ENCODE measurements around the gene GRAMD1A. TPM values are rescaled to one million over a fixed set of nuclear protein-coding genes. Genes with fewer than 3 reads are reported as not detected.
"Not testable (repeated sequence)": the region's sequence is repeated elsewhere in the genome, so short reads cannot be mapped to it uniquely, and the experiment has no call there.

Gene GRAMD1A
- total and polyA plus RNA-seq, 5 donors = 27.9 to 37.4 (median 32.3) TPM

GRCh38 chr19:35022460-35022859 is 22.3 kb downstream of the GRAMD1A start:
- H3K9me3 ChIP-seq (ENCODE audit: control insufficient read depth, low read length) = no peaks in the 10 kb centered on the region
- intact Hi-C loops (cut with DNase I) = no loop called here
- WGBS = 79% methylated on average over 14 of the region's 14 CpGs
- ATAC-seq = peak in 1 of 2 donors; percentile 2
- no peak overlapping the region for H3K27ac ChIP-seq (ENCODE audit: low read length)
- no peaks in the 10 kb centered on the region for H3K27me3 ChIP-seq (ENCODE audit: control insufficient read depth, insufficient read depth)
- H3K4me1 ChIP-seq (ENCODE audit: control insufficient read depth, insufficient read depth, low read length) = no peaks in the 10 kb centered on the region
- no peak overlapping the region for H3K4me3 ChIP-seq (ENCODE audit: low read length)
- DNase-seq = no peak

- DNase-seq = peak in 2 of 3 donors; percentile 57 to 73
- Histone ChIP-seq H3K4me1 (ENCODE audit: control insufficient read depth, insufficient read depth, low read length) (no peaks in the 10 kb centered on the region), H3K27me3 (ENCODE audit: control insufficient read depth, insufficient read depth) (no peaks in the 10 kb centered on the region), H3K9me3 (ENCODE audit: control insufficient read depth, low read length) (no peaks in the 10 kb centered on the region), H3K4me3 (ENCODE audit: low read length) (no peak overlapping the region), H3K27ac (ENCODE audit: low read length) (no peak overlapping the region)
- intact Hi-C loops (cut with DNase I) = no loop called here
- ATAC-seq = no peak
- WGBS = 83% methylated on average over 19 of the region's 19 CpGs
Measured at GRCh38 chr19:35023428-35023827, 23.3 kb downstream of the GRAMD1A start.

- no peak overlapping the region for H3K27ac ChIP-seq (ENCODE audit: low read length)
- whole genome bisulfite sequencing = 75% methylated on average over 6 of the region's 6 CpGs
- no peak for DNase-seq
Measured at GRCh38 chr19:35024095-35024494, 24.0 kb downstream of the GRAMD1A start.

GRCh38 chr19:35025969-35026368 is 25.8 kb downstream of the GRAMD1A start:
- peaks cover 2% of the 10 kb centered on the region for H3K4me1 ChIP-seq (ENCODE audit: control insufficient read depth, insufficient read depth, low read length)
- H3K27ac ChIP-seq (ENCODE audit: low read length) = no peak overlapping the region
- DNase-seq (peak in 2 of 3 donors; percentile 39 to 45), ATAC-seq (no peak)
- no peaks in the 10 kb centered on the region for H3K27me3 ChIP-seq (ENCODE audit: control insufficient read depth, insufficient read depth)
- intact Hi-C loops (cut with DNase I) = no loop called here
- H3K4me3 ChIP-seq (ENCODE audit: low read length) = no peak overlapping the region
- H3K9me3 ChIP-seq (ENCODE audit: control insufficient read depth, low read length) = no peaks in the 10 kb centered on the region
- 88% methylated on average over 21 of the region's 21 CpGs for WGBS

More at GRCh38 chr19:35024095-35024494, 24.0 kb downstream of the GRAMD1A start:
- H3K4me3 ChIP-seq (ENCODE audit: low read length) = no peak overlapping the region
- no peaks in the 10 kb centered on the region for H3K4me1 ChIP-seq (ENCODE audit: control insufficient read depth, insufficient read depth, low read length)
- H3K27me3 ChIP-seq (ENCODE audit: control insufficient read depth, insufficient read depth) = no peaks in the 10 kb centered on the region
- no peak for ATAC-seq
- no peaks in the 10 kb centered on the region for H3K9me3 ChIP-seq (ENCODE audit: control insufficient read depth, low read length)
- intact Hi-C loops (cut with DNase I) = no loop called here

GRCh38 chr19:35026418-35026817 is 26.3 kb downstream of the GRAMD1A start:
- no peak for ATAC-seq
- H3K4me3 ChIP-seq (ENCODE audit: low read length) = no peak overlapping the region
- no peak for DNase-seq
- WGBS = 76% methylated on average over 6 of the region's 6 CpGs
- intact Hi-C loops (cut with DNase I) = no loop called here
- H3K4me1 ChIP-seq (ENCODE audit: control insufficient read depth, insufficient read depth, low read length) = peaks cover 2% of the 10 kb centered on the region
- no peak overlapping the region for H3K27ac ChIP-seq (ENCODE audit: low read length)
- no peaks in the 10 kb centered on the region for H3K9me3 ChIP-seq (ENCODE audit: control insufficient read depth, low read length)
- no peaks in the 10 kb centered on the region for H3K27me3 ChIP-seq (ENCODE audit: control insufficient read depth, insufficient read depth)

GRCh38 chr19:35027009-35027408 is 26.9 kb downstream of the GRAMD1A start:
- no peaks in the 10 kb centered on the region for H3K27me3 ChIP-seq (ENCODE audit: control insufficient read depth, insufficient read depth)
- WGBS = 87% methylated on average over 8 of the region's 8 CpGs

GRCh38 chr19:35027851-35028599 is 27.9 kb downstream of the GRAMD1A start:
- H3K27ac ChIP-seq (ENCODE audit: low read length) = peak overlapping the region; percentile 12
- intact Hi-C loops (cut with DNase I) = no loop called here
- peak; percentile 29 to 35 for ATAC-seq
- peaks cover 2% of the 10 kb centered on the region for H3K4me1 ChIP-seq (ENCODE audit: control insufficient read depth, insufficient read depth, low read length)
- no peaks in the 10 kb centered on the region for H3K9me3 ChIP-seq (ENCODE audit: control insufficient read depth, low read length)
- WGBS = 66% methylated on average over 7 of the region's 7 CpGs
- peak; percentile 57 to 77 (median 70) for DNase-seq
- no peaks in the 10 kb centered on the region for H3K27me3 ChIP-seq (ENCODE audit: control insufficient read depth, insufficient read depth)
- no peak overlapping the region for H3K4me3 ChIP-seq (ENCODE audit: low read length)

More at GRCh38 chr19:35027009-35027408, 26.9 kb downstream of the GRAMD1A start:
- DNase-seq (no peak), ATAC-seq (no peak)
- intact Hi-C loops (cut with DNase I) = no loop called here
- Histone ChIP-seq H3K4me3 (ENCODE audit: low read length) (no peak overlapping the region), H3K9me3 (ENCODE audit: control insufficient read depth, low read length) (no peaks in the 10 kb centered on the region), H3K27ac (ENCODE audit: low read length) (no peak overlapping the region), H3K4me1 (ENCODE audit: control insufficient read depth, insufficient read depth, low read length) (peaks cover 2% of the 10 kb centered on the region)

GRCh38 chr19:35028600-35028885 is 28.4 kb downstream of the GRAMD1A start:
- intact Hi-C loops (cut with DNase I); H3K27ac ChIP-seq (ENCODE audit: low read length); H3K4me3 ChIP-seq (ENCODE audit: low read length); ATAC-seq; H3K27me3 ChIP-seq (ENCODE audit: control insufficient read depth, insufficient read depth); H3K9me3 ChIP-seq (ENCODE audit: control insufficient read depth, low read length); DNase-seq; H3K4me1 ChIP-seq (ENCODE audit: control insufficient read depth, insufficient read depth, low read length): not testable (repeated sequence)
- 91% methylated on average over 3 of the region's 3 CpGs for WGBS

GRCh38 chr19:35029275-35029736 is 29.2 kb downstream of the GRAMD1A start:
- WGBS = 73% methylated on average over 11 of the region's 11 CpGs
- ATAC-seq; H3K27me3 ChIP-seq (ENCODE audit: control insufficient read depth, insufficient read depth); H3K4me1 ChIP-seq (ENCODE audit: control insufficient read depth, insufficient read depth, low read length); H3K9me3 ChIP-seq (ENCODE audit: control insufficient read depth, low read length); H3K4me3 ChIP-seq (ENCODE audit: low read length); DNase-seq; intact Hi-C loops (cut with DNase I); H3K27ac ChIP-seq (ENCODE audit: low read length): not testable (repeated sequence)

GRCh38 chr19:35029737-35030256 is 29.7 kb downstream of the GRAMD1A start:
- H3K4me1 ChIP-seq (ENCODE audit: control insufficient read depth, insufficient read depth, low read length) = peaks cover 2% of the 10 kb centered on the region
- intact Hi-C loops (cut with DNase I) = no loop called here
- DNase-seq = peak in 2 of 3 donors; percentile 55 to 60
- no peaks in the 10 kb centered on the region for H3K27me3 ChIP-seq (ENCODE audit: control insufficient read depth, insufficient read depth)
- H3K9me3 ChIP-seq (ENCODE audit: control insufficient read depth, low read length) = no peaks in the 10 kb centered on the region
- ATAC-seq = peak in 1 of 2 donors; percentile 17
- peak overlapping the region; percentile 90 for H3K4me3 ChIP-seq (ENCODE audit: low read length)
- 21% methylated on average over 11 of the region's 11 CpGs for WGBS
- peak overlapping the region; percentile 66 for H3K27ac ChIP-seq (ENCODE audit: low read length)

GRCh38 chr19:35030257-35031071 is 30.3 kb downstream of the GRAMD1A start, which contains the start of gene SCN1B:
Gene SCN1B, plus strand, starts transcription at chr19:35030470. Its CDS starts 351 bp downstream, at chr19:35030821.
- Histone ChIP-seq H3K9me3 (ENCODE audit: control insufficient read depth, low read length) (no peaks in the 10 kb centered on the region), H3K27ac (ENCODE audit: low read length) (peak within 1 kb of the TSS; percentile 66), H3K27me3 (ENCODE audit: control insufficient read depth, insufficient read depth) (no peaks in the 10 kb centered on the region), H3K4me3 (ENCODE audit: low read length) (peak within 1 kb of the TSS; percentile 90), H3K4me1 (ENCODE audit: control insufficient read depth, insufficient read depth, low read length) (peaks cover 2% of the 10 kb centered on the region)
- DNase-seq (peak; percentile 77 to 91 (median 88)), ATAC-seq (peak; percentile 67 to 81)
- under 1% methylated on average over 117 of the region's 118 CpGs for WGBS
- intact Hi-C loops (cut with DNase I) = no loop called here

All from right cardiac atrium (tissue), 5 donors.